ENCODE measurements around the gene SPCS1.
"Not testable (repeated sequence)": the region's sequence is repeated elsewhere in the genome, so short reads cannot be mapped to it uniquely, and the experiment has no call there.

SPCS1 gene

DNA sequence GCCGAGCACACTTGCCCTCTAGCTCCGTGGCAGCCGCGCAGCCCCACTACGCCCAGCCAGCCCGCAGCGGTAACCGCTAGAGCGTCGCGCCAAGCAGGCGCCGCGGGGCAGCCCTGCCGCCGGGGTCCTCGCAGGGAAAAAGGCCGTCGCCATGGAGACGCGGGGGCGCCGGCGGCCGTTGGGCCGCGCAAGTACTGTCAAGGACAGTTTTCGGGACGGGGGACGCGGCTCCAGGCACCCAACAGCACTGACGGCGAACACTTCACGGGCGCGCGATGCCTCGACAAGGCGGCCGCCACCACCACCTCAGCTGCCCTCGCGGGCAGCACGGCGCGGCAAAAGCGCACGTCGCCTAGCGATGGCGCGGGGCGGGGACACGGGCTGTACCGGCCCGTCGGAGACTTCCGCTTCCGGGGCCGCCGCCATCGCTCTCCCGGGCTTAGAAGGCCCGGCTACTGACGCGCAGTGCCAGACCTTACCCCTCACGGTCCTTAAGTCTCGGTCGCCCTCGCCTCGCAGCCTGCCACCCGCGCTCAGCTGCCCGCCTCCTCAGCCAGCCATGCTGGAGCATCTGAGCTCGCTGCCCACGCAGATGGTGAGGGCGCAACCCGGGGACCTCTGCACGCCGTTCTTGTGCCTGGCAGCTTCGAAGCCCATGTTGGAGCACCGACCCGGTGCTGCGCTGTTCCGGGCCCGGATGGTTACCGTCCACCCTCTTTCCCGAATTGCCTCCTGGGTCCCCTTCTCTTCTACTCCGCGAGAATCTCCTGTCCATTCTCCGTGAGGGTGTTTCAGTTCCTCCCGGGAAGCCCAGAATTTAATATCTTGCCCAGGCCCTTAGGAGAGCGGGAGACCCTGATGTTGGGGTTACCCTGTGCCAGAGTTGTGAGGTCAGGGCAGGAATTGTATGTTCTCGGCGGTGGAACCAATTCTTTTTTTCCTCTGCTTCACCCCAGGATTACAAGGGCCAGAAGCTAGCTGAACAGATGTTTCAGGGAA is at the start of gene SPCS1, which contains the start of gene GLT8D1:
Gene SPCS1 (plus strand): TSS at position 419 of the 999 bp plus-strand sequence. CDS start 141 bp downstream, at position 560.
Gene GLT8D1 (minus strand): TSS at position 104 of the 999 bp plus-strand sequence. CDS start 5,331 bp downstream, outside the sequence.
- peak; percentile 65 to 74 for DNase-seq (ENCODE audit: low read depth in 1 of 2, low spot score in 1 of 2)

DNA sequence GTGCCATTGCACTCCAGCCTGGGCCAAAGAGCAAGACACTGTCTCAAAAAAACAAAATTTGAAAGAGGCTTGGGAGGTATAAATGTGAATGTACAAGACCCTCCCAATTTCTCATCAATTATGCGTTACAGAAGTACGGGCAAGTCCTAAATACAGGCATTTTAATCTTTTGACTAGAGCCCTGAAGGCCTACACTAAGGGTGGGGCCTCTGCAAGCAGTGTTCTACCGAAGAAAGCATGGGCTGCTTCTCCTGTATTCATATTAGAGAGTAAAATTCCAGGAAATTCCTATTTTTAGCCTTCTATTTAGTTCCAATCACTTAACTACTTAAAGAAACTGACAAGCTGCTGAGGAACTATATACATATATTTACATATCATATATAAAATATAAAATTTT is 45.9 kb upstream of the SPCS1 start:
- no peak for DNase-seq (ENCODE audit: low read depth in 1 of 2, low spot score in 1 of 2)

DNA sequence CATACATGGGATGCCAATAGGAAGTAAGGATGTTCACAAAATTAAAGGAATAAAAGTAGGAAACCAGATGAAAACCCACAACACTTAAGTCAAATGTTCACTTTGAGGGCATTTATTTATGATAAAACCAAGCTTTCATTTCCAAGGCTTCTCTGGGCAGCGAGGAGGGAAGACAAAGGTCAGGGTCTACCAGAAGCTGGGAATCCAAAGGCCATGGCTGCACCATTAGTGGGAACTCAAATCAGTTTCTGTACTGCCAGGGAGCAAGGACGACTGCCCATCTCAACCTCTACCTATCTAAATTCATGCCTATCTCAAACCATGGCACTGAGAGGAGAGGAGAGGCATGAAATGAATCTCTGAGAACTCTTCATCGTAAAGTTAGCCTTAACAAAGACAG is 42.8 kb upstream of the SPCS1 start:
- DNase-seq (ENCODE audit: low read depth in 1 of 2, low spot score in 1 of 2) = no peak

DNA sequence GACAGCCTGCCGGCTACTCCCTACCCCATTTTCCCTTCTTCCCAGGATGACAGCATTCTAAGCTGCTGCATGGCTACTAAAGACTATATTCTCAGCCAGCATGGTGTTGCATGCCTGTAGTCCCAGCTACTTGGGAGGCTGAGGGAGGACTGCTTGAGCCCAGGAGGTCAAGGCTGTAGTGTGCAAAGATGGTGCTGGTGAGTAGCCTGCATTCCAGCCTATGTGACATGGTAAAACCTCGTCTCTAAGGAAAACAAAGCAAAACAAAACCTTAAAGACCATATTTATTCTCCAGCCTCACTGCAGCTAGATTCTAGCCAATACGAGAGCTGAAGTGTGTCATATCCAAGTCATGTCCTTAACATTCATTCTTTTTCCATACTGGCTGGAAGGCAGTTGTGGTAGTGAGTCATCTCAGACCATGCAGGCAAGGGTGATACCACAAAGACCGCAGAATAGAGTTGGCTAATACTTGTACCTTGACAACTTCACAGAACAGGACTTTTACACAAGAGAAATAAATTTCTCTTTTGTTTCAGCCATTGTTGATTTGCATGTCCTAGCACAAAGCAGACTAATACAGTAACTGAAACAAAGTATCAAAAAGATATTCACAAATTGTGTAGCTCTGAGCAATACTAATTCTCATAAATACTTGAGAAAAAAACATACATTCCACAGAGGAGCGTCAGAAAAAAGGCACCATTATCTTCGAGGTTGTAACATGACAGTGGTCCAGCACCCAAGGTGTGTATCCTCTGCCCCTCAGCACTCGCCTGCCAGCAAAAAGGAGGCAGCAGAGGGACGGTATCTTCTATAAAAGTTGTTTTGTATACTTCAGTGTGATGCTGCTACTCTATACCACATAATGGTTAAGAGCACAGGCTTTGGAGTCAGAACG is 35.0 kb upstream of the SPCS1 start:
- DNase-seq (ENCODE audit: low read depth in 1 of 2, low spot score in 1 of 2) = peak in 1 of 2 donors; percentile 20

DNA sequence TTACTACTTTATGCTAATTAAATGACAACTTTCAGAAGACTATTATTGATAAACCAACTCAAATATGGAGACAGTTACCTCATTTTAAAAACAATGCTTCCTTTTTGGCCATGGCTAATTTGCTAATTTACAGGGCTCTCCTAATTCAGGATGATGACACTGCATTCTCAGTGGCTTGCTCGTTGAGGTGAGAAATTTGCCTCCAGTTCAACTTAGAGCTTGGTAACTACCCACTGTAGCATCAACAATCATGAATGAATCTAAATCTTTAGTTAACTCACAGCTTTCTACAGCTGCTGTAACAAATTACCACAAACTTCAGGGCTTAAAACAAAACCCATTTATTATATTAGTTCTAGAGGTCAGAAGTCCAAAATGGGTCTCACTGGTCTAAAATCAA is 34.2 kb upstream of the SPCS1 start:
- DNase-seq (ENCODE audit: low read depth in 1 of 2, low spot score in 1 of 2) = no peak

DNA sequence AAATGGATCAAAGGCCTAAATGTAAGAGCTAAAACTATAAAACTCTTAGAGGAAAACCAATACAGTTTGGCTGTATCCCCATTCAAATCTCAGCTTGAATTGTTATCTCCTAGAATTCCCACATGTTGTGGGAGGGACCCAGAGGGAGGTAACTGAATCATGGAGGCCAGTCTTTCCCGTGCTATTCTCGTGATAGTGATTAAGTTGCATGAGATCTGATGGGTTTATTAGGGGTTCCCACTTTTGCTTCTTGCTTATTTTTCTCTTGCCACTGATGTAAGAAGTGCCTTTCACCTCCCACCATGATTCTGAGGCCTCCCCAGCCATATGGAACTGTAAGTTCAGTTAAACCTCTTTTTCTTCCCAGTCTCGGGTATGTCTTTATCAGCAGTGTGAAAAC is 29.7 kb upstream of the SPCS1 start:
- DNase-seq (ENCODE audit: low read depth in 1 of 2, low spot score in 1 of 2) = not testable (repeated sequence)

DNA sequence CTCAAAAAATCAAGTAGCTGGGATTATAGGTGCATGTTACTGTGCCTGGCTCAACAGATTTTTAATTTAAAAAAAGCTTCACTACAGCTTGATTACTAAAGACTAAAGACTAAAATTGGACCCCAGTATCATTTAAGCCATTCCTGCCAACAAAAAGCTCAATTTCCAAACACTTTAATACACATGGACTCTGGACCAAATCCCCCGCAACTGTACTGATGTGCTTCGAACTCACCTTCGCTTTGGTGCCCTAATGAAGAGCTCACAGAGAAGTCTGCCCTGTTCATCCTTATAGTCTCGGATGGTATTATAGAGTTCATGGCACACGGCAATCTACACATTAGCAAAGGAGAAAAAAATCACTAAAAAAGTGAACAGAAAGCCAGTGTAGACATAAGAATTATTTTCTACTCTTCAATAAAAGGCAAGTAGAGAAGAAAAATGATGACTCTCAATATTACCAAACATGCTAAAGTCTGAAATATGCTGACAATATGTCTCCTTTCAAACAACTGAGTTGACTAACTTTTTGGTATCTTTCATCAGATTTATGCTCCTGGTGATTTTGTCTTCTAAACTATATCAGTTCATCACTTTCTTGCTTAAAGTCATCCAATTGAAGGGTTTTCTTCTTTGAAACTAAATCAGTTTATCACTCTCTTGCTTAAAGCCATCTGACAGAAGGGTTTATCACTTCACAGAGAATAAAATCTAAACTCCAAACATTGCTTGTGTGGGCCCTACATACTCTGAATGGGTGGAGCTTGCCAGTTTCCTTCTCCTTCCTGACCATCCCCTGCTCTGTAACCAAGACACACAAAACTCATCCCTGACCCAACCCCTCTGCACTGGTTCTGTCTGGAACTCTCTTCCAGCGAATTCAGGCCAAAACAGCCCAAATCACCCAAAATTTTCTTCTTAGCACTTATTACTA is 27.4 kb upstream of the SPCS1 start:
- DNase-seq (ENCODE audit: low read depth in 1 of 2, low spot score in 1 of 2) = no peak

DNA sequence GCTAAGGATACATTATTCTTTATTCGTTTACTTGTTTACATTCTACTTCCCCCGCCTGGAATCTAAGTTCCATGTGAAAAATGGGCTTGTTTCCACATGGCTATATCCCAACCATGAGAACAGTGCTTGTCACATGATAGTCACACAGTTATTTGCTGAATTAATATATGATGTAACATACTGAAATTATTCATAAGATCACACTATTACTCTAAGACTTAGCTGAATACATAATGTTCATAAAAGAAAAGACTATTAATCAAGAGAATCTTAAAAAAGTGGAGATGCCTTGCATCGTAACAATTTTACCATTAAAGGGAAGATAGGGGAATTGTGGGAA is 26.7 kb upstream of the SPCS1 start:
- DNase-seq (ENCODE audit: low read depth in 1 of 2, low spot score in 1 of 2) = no peak

DNA sequence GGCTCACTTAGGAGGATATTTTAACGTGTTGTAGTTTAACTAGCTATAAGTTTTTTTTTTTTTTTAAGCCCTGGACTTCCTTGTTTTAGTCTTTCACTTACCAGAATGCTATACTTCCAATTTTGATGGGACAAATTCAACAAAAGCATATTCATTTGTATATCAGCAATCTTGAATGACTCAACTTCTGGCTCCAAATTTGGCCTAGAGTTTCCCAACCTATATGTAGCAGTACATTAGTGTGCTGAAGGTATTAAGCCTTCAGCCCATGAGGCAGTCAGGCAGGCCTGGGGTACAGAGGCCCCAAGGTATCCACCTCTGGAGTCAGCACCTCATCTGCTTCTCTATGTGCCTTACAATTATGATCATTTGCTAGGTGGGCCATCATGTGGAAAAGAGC is 26.1 kb upstream of the SPCS1 start:
- DNase-seq (ENCODE audit: low read depth in 1 of 2, low spot score in 1 of 2) = no peak

DNA sequence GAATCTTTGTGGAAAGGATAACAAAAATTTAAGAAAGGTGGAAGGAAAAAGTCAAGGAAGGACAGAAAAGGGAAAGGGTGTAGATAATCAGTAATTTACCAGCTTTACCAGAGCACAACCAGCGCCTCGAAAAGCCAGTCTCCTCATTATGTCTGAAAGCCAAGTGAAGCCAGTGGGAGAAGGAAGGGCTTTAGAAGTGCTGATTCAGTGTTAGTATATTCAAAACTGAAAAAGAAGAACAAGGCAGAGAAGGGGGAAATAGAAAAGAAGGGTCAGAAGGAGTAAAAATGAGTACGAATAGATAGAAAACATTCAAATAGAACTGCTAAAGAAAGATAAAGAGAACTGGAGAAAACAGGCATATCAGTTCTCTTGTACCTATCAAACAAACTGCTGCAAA is 24.3 kb upstream of the SPCS1 start:
- DNase-seq (ENCODE audit: low read depth in 1 of 2, low spot score in 1 of 2) = no peak

DNA sequence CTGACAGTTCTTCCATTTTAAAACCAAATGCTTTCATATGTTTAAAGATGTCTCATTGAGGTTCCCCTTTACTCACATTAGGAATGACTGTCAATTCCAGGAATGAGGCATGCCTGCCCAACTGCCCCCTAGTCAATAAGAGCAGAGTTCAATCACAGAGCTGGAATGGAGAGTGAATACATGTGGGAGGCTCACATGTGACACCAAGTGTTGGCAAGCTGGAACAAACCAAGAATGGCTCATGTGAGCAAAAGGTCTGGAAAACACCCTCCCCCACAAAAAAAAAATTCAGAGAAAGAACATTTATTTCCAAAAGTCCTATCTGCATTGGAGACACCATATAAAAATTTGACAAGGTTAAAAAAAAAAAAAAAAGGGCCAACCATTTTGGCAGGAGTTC is 23.9 kb upstream of the SPCS1 start:
- peak in 1 of 2 donors; percentile 5 for DNase-seq (ENCODE audit: low read depth in 1 of 2, low spot score in 1 of 2)

DNA sequence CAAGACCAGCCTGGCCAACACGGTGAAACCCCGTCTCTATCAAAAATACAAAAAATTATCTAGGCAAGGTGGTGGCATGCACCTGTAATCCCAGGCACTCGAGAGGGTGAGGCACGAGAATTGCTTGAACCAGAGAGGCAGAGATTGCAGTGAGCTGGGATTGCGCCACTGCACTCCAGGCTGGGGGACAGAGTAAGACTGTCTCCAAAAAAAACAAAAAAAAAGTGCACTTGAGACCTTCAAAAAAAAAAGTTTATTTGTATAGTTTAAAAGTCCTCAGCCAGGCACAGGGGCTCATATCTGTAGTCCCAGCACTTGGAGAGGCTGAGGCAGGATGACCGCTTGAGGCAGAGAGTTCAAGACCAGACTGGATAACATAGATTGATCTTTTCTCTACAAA is 22.3 kb upstream of the SPCS1 start:
- no peak for DNase-seq (ENCODE audit: low read depth in 1 of 2, low spot score in 1 of 2)

DNA sequence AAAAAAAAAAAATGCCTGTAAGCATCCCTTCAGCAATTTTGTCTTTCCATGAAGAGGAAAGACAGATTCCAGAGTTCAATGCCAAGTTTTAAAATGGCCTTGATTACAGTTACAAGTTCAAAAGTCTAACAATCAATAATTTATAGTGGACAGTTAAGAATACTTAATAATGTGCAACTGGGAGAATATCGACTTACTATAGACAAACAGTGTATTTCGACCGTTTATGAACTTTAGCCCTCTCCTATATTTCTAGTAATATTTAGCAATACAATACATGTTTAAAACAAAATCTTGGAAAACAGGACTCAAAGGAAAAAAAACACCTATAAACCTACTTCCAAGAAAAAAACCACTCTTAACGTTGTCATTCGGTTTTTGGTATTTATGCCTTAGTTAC is 21.7 kb upstream of the SPCS1 start:
- no peak for DNase-seq (ENCODE audit: low read depth in 1 of 2, low spot score in 1 of 2)

DNA sequence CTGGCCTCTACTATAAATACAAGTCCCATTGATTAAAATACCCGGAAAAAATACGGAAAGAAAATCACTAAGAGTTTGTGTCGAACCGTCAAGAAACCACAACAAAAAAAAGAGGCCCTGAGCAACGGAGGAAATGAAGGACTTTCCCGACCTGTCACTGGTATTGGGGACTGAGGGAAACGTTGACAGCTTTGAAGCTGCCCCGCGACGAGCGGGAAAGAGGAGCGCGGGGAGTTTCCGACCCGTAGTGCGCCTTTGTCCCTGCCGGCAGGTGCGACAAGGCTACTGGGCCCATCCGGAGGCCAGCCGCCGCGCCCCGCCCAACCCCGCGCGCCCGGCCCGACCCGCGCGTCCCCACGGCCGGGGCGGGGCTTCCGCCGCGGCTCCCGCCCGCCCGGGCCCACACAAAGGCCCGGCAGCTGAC is 20.6 kb upstream of the SPCS1 start:
- peak; percentile 36 to 72 for DNase-seq (ENCODE audit: low read depth in 1 of 2, low spot score in 1 of 2)

DNA sequence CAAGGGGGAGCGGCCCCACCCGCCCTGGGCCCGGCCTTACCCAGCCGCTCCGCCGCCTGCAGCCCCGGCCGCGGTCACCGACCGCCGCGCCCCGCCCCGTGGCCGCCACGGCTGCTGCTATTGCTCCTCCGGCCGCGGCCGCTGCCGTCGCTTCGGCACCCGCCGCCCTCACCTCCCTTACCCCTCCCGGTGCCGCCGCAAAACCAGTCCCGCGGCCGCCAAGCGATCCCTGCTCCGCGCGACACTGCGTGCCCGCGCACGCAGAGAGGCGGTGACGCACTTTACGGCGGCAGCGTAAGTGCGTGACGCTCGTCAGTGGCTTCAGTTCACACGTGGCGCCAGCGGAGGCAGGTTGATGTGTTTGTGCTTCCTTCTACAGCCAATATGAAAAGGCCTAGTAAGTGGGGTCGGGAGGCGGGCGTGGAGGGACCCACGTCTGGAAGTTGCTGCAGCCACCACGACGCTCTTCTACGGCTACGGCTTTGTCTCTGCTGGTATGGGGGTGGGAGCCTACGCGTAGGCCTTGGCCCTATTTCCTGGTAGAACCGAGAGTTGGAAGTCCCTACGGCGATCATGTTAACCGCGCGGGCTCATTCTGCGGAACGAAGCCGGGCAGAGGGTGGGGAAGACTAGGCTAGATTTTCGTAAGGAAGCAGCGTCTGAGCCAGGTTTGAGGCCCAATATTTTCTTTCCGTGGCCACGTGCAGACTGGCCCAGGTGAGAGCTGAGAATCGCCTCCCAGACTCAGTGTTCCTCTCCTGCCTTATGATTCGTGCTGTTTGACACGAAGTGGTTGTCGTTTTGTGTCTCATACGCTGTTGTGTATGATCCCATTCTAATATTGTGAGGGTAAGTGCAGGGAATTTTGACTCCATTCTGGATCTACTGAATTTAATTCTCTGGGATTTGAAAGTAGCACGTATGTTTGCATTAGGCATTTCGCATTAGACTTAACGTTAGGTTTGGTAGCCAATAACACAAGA is 19.9 kb upstream of the SPCS1 start, which contains the start of the genes GNL3 and PBRM1:
Gene GNL3 (plus strand): TSS at position 324 of the 983 bp plus-strand sequence. CDS start 61 bp downstream, at position 385.
Gene PBRM1 (minus strand): TSS at position 205 of the 983 bp plus-strand sequence.
- DNase-seq (ENCODE audit: low read depth in 1 of 2, low spot score in 1 of 2) = peak; percentile 77 to 90

DNA sequence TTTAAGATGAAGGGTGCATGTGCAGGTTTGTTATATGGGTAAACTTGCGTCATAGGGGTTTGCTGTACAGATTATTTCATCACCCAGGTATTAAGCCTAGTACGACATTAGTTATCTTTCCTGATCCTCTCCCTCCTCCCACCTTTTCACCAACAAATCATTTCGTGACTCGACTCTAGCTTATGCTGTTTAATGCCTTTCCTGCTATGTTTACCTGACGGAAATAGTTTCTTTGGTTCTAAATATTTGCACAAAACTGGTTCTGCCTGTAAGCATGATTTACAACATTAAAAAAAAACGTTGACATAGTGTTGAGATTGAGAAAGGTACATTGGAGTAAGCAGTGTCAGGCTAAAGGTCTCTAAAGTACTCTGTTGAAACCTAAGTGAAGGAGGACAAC is 17.6 kb upstream of the SPCS1 start:
- DNase-seq (ENCODE audit: low read depth in 1 of 2, low spot score in 1 of 2) = no peak

DNA sequence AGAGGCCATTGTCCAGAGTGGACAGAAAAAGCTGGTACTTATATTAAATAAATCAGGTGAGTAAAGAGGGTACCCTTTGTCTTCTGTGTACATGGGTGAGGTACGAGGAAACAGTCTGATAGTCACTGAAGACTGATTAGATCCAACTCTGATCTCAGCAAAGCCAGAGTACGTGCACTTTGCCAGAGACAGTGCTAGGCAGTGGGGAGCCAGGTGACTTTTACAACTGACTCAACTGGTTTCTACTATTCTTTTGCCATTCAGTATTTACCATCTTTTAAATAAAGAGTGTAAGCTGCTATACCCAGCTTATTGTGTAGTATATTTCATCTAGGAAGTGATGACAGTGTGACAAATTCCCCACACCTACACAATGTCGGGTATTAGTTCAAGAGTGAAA is 16.8 kb upstream of the SPCS1 start:
- DNase-seq (ENCODE audit: low read depth in 1 of 2, low spot score in 1 of 2) = no peak

DNA sequence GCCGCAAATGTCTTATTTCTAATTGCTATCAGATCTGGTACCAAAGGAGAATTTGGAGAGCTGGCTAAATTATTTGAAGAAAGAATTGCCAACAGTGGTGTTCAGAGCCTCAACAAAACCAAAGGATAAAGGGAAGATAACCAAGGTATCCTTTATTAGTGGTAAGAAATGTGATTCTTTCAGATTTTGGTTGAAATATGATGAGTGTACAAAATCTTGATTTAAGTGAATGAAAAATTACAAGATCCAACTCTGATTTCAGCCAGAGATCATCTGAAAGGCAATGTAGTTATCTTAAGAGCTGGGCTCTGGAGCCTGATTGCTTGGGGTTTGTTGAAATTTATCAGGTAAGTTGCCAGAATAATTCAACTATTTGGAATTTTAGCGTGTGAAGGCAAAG is 15.3 kb upstream of the SPCS1 start:
- DNase-seq (ENCODE audit: low read depth in 1 of 2, low spot score in 1 of 2) = no peak

DNA sequence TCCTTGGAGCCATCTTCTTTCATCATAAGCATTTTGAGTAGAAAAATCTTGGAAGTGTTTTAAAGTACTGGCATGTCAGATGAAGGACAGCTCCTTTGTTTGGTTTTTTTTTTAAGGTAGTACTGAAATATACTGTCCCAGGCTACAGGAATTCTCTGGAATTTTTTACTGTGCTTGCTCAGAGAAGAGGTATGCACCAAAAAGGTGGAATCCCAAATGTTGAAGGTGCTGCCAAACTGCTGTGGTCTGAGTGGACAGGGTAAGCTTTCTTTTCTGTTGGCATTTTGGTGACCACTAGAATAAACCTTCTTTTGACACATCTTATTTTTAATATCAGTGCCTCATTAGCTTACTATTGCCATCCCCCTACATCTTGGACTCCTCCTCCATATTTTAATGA is 12.8 kb upstream of the SPCS1 start:
- DNase-seq (ENCODE audit: low read depth in 1 of 2, low spot score in 1 of 2) = no peak
